ENCODE data around the gene CHRNA5.

DNA sequence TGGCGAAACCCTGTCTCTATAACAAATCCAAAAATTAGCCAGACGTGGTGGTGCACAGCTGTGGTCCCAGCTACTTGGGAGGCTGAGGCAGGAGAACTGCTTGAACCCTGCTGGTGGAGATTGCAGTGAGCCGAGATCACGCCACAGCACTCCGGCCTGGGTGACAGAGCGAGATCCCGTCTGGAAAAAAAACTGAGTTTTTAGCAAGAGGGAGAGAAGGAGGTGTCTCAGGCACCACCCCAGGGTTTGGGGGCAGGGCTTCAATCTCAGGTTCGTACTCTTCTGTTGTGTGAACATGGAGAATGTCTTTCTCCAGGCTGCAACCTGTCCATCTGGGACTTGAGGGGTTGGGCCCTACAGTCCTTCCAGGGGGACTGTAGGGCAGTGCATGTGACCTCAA is 52.7 kb downstream of the CHRNA5 start:
- TF ChIP-seq, protein P1, sequence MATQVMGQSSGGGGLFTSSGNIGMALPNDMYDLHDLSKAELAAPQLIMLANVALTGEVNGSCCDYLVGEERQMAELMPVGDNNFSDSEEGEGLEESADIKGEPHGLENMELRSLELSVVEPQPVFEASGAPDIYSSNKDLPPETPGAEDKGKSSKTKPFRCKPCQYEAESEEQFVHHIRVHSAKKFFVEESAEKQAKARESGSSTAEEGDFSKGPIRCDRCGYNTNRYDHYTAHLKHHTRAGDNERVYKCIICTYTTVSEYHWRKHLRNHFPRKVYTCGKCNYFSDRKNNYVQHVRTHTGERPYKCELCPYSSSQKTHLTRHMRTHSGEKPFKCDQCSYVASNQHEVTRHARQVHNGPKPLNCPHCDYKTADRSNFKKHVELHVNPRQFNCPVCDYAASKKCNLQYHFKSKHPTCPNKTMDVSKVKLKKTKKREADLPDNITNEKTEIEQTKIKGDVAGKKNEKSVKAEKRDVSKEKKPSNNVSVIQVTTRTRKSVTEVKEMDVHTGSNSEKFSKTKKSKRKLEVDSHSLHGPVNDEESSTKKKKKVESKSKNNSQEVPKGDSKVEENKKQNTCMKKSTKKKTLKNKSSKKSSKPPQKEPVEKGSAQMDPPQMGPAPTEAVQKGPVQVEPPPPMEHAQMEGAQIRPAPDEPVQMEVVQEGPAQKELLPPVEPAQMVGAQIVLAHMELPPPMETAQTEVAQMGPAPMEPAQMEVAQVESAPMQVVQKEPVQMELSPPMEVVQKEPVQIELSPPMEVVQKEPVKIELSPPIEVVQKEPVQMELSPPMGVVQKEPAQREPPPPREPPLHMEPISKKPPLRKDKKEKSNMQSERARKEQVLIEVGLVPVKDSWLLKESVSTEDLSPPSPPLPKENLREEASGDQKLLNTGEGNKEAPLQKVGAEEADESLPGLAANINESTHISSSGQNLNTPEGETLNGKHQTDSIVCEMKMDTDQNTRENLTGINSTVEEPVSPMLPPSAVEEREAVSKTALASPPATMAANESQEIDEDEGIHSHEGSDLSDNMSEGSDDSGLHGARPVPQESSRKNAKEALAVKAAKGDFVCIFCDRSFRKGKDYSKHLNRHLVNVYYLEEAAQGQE (IDR thresholded peaks at IDR 0.05; ENCODE audit: insufficient read depth in 1 of 2, low read depth in 2 of 2, low read length in 2 of 2), result no peak
- no peak for TF ChIP-seq SIN3A (IDR thresholded peaks at IDR 0.05; ENCODE audit: borderline replicate concordance, insufficient read depth, low read length)
- no peak for TF ChIP-seq TAF1 (IDR thresholded peaks at IDR 0.05; ENCODE audit: borderline replicate concordance, insufficient read depth, low read length)
- no peak for TF ChIP-seq POLR2AphosphoS5 (IDR thresholded peaks at IDR 0.05; ENCODE audit: low read depth, low read length)
